NCI-H345 treated with DMSO at 0.1 percent for 48 hours (cell line): ENCODE measurements around the gene RGS3.
A peak's percentile ranks its signal among the peaks of the same experiment; 100 is the strongest.

Source experiments
- DNase-seq: peaks from one replicate; lab custom pipeline; 2025; ENCODE audit not compliant: unreplicated experiment; lab: John Stamatoyannopoulos, UW

The RGS3 gene

GRCh38 chr9:113582698-113583200 lies 119.2 kb downstream of the RGS3 start:
- DNase-seq = no peak

GRCh38 chr9:113583511-113584427 lies 120.2 kb downstream of the RGS3 start:
- DNase-seq = no peak

- no peak for DNase-seq
Observed at GRCh38 chr9:113584428-113585084, 121.0 kb downstream of the RGS3 start.

- DNase-seq = no peak
Observed at GRCh38 chr9:113585085-113585442, 121.5 kb downstream of the RGS3 start.

- no peak for DNase-seq
Observed at GRCh38 chr9:113585555-113585954, 122.0 kb downstream of the RGS3 start.

GRCh38 chr9:113587471-113588031 lies 124.0 kb downstream of the RGS3 start:
- no peak for DNase-seq

GRCh38 chr9:113588242-113588810 lies 124.8 kb downstream of the RGS3 start:
- no peak for DNase-seq

GRCh38 chr9:113588936-113589335 lies 125.4 kb downstream of the RGS3 start:
- no peak for DNase-seq

- DNase-seq = no peak
Observed at GRCh38 chr9:113589407-113589806, 125.9 kb downstream of the RGS3 start.

- no peak for DNase-seq
Observed at GRCh38 chr9:113589890-113590289, 126.4 kb downstream of the RGS3 start.

- no peak for DNase-seq
Observed at GRCh38 chr9:113590389-113590788, 126.9 kb downstream of the RGS3 start.

- DNase-seq = peak; percentile 27
Observed at GRCh38 chr9:113590991-113591898, 127.7 kb downstream of the RGS3 start.

- DNase-seq = no peak
Observed at GRCh38 chr9:113591899-113592625, 128.5 kb downstream of the RGS3 start.

- no peak for DNase-seq
Observed at GRCh38 chr9:113592876-113593575, 129.5 kb downstream of the RGS3 start.

- DNase-seq = no peak
Observed at GRCh38 chr9:113593682-113594281, 130.3 kb downstream of the RGS3 start.

- no peak for DNase-seq
Observed at GRCh38 chr9:113594484-113595299, 131.2 kb downstream of the RGS3 start.

- no peak for DNase-seq
Observed at GRCh38 chr9:113596616-113597320, 133.2 kb downstream of the RGS3 start.
